Neural progenitor cell (in vitro differentiated cells): Measurements from ENCODE around the gene BBS1.

ENCODE experiments used
- EZH2 ChIP-seq: fragments of 200-600 bp; sonication (generic); IDR thresholded peaks from 2 replicates; pipeline ENCODE4 v1.6.1; 2017; ENCODE audit warnings: antibody characterized with exemption, mild to moderate bottlenecking, moderate library complexity
- TF ChIP-seq, protein P1 (sequence below): fragments of 200-600 bp; sonication (generic); IDR thresholded peaks from 2 replicates; pipeline ENCODE4 v1.5.1; 2017; ENCODE audit warnings: antibody characterized with exemption, mild to moderate bottlenecking

DNA sequence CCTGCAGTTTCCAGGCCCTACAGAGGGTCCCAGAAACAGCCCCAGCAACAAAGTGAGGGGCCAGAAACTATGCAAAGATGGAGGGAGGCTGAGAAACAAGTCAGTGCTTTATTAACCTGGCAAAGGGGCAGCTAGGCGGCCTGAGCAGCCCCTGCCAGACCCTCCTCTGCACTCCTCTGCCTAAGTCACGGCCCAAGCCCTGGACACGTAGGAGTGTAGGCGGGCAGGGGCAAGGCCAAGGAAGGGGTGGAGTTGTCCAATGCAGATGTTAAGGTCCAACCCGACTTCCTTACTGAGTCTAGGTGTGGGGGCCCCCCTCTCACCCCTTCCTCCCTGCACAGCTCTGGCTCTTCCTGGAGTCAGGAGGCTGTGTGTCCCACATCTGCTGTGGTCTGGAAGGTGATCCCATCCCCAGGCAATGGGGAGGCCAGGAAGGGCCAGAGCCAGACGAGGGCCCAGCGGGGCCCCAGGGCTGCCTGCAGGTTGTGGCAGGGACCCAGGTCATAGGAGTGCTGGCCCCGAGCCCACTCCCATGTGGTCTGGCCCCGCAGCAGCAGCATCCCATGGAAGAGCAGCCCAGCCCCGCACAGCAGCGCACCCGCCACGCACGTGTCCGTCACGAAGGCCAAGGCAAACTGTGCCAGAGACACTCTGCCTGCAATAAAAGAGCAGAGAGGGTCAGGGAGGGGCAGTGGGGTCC is 28.9 kb downstream of the BBS1 start:
- TF ChIP-seq, protein P1, sequence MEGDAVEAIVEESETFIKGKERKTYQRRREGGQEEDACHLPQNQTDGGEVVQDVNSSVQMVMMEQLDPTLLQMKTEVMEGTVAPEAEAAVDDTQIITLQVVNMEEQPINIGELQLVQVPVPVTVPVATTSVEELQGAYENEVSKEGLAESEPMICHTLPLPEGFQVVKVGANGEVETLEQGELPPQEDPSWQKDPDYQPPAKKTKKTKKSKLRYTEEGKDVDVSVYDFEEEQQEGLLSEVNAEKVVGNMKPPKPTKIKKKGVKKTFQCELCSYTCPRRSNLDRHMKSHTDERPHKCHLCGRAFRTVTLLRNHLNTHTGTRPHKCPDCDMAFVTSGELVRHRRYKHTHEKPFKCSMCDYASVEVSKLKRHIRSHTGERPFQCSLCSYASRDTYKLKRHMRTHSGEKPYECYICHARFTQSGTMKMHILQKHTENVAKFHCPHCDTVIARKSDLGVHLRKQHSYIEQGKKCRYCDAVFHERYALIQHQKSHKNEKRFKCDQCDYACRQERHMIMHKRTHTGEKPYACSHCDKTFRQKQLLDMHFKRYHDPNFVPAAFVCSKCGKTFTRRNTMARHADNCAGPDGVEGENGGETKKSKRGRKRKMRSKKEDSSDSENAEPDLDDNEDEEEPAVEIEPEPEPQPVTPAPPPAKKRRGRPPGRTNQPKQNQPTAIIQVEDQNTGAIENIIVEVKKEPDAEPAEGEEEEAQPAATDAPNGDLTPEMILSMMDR = no peak
- no peak for TF ChIP-seq EZH2
